ENCODE measurements around the gene OPRM1.

DNA sequence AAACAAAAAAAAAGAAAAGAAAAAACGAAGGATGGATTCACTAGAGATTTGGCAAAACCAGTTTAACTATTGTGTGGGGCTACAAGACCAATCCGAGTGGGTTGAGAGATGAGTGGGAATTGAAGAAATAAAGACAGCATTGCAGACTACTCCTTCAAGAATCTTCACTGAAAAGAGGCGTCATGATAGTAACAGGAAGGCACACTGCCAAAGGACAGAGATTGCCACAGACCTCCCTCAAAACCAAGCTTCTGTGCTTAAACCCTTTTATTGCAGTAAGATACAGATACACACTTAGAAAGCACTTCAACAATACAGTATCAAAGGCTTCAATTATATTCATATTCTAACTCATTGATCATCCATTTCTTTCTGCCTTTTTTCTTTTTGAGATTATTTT is 213.6 kb downstream of the OPRM1 start:
- TF ChIP-seq CTCF (IDR thresholded peaks at IDR 0.05; ENCODE audit: low read depth, low read length, missing input control) (no peak), TAF1 (conservative IDR thresholded peaks at IDR 0.05) (no peak), SP1 (IDR thresholded peaks at IDR 0.05) (no peak), JUND (IDR thresholded peaks at IDR 0.05) (no peak), GABPA (IDR thresholded peaks at IDR 0.05 in 1 of 2, conservative IDR thresholded peaks at IDR 0.05 in 1 of 2) (no peak), RAD21 (IDR thresholded peaks at IDR 0.05) (no peak), MAX (IDR thresholded peaks at IDR 0.05) (no peak), NR2F2 (IDR thresholded peaks at IDR 0.05) (no peak), YY1 (IDR thresholded peaks at IDR 0.05) (no peak), REST (IDR thresholded peaks at IDR 0.05) (no peak)

All from liver (tissue), 3 donors.